Globus pallidus (tissue), 1 donor: ENCODE data around the gene HNRNPA3.
A peak's percentile ranks its signal among the peaks of the same experiment; 100 is the strongest.
"Not testable (repeated sequence)": the region's sequence is repeated elsewhere in the genome, so short reads cannot be mapped to it uniquely, and the experiment has no call there.

Experiments used
- DNase-seq: peaks from one replicate; pipeline ENCODE4 v3.0.0-alpha.2; 2015; ENCODE audit warnings: low spot score

The HNRNPA3 gene

DNA sequence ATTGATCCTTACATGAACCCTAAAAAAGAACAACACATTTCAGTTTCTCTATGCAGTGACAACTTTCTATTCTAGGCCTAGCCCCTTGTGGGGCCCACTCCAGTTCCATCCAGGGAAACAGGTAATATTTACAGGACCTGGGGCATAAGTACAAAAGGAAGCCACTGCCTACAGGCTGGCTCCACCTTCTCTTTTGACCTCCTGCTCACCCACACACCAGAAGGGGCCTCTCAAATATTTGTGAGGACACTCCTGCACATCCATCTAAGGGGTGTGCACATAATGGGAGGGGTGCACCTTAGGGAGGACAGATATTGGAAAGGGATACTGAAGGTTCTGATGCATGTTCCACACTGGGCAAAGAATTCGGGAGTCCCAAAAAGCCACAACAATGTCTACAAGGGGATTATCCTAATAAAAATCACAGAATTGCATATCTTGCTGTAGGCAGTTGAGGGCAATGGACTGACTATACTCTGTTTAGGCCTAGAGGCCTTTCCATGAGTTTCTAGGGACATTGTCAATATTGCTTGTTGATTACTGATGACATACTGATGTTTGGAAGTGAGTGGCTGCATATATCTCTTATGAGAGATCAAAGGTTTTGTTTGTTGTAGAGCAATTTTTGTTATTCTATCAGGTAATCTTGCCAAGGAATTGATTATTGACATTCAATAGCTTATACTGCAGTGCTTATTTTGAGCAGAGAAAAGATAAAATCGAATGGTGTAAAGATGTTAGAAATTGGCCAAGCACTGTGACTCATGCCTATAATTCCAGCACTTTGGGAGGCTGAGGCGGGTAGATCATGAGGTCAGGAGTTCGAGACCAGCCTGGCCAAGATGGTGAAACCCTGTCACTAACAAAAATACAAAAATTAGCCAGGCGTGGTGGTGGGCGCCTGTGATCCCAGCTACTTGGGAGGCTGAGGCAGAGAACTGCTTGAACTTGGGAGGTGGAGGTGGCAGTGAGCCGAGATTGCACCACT is 23.8 kb upstream of the HNRNPA3 start:
- DNase-seq, result no peak

DNA sequence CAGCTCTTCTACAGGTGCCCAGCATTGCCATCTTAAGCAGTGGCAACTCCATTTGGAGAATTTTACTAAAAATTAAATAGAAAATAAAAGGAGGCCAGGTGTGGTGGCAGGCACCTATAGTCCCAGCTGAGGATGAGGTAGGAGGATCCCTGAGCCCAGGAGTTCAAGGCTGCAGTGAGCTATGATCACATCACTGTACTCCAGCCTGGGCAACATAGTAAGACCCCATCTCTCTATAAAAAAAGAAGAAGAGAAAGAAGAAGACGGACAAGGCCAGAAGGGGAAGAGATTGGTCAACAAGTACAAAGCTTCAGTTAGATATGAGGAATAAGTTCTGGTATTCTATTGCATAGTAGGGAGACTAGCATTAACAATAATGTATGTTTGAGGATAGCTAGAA is 21.7 kb upstream of the HNRNPA3 start:
- no peak for DNase-seq

DNA sequence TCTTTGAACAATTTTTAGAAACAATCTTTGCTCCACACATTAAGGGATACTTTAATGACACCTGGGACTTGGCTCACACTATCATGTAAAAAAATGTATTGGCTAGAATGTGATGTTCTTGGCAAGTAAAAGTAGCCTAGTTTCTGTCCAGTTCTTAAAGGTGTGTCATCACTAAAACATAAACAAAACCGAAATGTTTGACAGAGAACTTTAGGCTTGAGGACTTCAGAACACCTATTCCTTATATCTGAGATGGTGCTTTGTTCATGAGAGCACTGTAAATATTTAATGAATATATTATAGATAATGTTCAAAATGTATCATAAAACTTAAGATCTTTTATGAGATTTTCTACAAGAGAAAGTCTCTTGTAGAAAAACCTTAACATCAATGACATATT is 19.8 kb upstream of the HNRNPA3 start:
- DNase-seq, result no peak

DNA sequence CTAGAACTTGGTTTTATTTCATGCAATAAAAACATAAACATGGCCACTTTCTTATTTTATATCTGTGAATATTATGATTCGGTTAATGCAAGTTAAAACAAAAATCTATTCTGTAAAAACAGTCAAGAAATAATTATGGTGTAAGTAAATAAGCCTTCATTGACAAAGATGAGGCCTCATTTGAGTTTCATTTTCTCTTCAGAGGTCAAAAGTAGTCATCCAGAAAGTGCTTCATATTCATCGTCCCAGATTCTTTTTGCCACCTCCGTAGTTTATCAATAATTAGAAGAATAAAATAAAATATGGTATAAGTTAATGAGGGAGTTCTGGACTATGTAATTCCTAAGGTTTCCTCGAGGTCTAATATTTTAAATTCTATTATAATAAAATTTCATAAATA is 19.4 kb upstream of the HNRNPA3 start:
- no peak for DNase-seq

DNA sequence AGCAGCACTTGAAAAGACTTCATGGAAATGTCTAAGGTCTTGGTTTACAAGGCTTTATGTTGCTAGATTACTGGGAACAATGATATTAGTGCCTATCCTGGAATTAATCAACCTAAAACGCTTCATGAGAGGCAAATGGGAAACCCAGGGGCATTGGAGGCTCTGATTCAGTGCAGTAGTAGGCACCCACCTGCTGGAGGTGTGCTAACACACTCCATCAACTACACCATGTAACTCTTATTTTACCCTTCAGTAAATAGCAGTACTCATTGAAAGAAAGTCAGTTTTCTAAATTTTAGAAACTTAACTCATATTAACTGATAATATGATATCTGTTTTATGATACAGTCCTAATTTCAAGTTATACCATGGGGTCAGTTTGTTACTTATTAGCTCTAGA is 17.4 kb upstream of the HNRNPA3 start:
- no peak for DNase-seq

DNA sequence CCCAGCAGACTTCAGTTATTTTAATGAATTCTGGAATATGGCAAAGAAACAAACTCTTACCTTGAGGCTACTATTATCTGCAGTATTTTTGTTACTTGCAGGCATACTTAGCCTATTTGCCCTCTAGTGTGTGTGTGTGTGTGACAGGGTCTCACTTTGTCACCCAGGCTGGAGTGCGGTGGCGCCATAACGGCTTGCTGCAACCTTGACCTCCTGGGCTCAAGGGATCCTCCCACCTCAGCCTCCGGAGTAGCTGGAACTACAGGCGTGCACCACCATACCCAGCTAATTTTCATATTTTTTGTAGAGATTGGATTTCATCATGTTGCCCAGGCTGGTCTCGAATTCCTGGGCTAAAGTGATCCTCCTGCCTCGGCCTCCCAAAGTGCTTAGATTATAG is 12.2 kb upstream of the HNRNPA3 start:
- not testable (repeated sequence) for DNase-seq

GRCh38 chr2:177201919-177202346 is 10.7 kb upstream of the HNRNPA3 start:
- DNase-seq, result no peak

DNA sequence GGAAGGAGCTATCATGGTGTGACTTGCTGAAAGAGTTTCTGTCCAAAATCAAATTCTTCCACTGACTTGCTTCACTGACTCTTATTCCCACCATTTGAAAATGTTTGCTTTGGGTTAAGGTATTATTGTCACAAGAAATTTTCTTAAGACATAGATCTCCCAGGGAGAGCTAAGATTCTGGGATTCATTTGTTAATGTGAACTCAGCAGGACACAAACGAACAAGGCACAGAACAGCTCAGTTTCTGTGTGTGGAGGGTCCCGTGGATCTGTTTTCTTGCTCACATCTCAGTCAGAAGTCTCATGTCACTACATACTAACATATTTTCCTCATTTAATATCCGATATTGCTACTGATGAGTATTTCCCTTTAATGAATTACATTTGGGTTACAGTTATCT is 8.2 kb upstream of the HNRNPA3 start:
- no peak for DNase-seq

GRCh38 chr2:177207101-177207500 is 5.5 kb upstream of the HNRNPA3 start:
- no peak for DNase-seq

- no peak for DNase-seq
Observed at GRCh38 chr2:177211169-177211568, 1.4 kb upstream of the HNRNPA3 start.

DNA sequence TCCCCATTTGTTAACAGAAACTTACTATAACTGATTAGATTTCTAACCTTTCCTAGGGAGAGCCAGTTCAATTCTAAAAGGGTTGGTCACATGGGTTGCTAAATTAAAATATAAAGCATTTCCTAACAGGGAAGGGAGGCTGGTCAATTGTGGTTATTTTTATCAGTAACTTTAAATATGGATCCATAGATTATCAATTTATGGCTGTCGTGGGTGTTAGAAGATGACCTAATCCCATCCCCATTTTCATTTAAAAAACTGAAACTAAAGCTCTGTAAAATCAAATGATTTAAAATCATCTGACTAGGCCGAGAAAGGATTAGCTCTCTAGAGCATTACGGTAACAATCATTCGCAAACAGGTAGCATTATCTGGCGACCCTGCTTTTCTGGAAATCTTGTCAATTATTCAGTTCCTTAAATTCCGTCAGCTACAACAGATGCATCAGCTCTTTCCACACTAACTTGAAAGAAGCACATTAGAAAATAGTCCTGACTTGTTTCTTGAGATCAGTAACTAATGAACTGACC is 953 bp upstream of the HNRNPA3 start:
- no peak for DNase-seq

- peak; percentile 83 for DNase-seq
Observed at GRCh38 chr2:177212891-177213856, 580 bp downstream of the HNRNPA3 start.

DNA sequence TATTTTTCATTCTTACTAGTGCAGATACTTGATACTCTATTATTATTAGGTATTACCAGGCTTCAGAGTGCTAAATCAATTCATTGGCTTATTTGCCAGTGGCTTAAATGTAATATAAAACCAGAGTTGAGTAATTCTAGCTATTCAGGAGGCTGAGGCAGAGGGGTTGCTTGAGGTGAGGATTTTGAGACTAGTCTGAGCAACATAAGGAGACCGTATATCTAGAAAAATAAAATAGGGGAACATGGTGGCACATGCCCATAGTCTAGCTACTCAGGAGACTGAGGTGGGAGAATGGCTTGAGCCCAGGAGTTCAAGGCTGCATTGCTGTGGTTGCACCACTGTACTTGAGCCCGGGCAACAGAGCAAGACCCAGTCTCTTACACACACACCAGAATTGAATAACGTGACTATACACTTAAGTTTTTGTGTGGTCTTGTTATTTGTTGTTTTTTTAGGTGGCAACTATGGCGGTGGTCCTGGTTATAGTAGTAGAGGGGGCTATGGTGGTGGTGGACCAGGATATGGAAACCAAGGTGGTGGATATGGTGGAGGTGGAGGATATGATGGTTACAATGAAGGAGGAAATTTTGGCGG is 4.8 kb downstream of the HNRNPA3 start:
- no peak for DNase-seq

GRCh38 chr2:177219787-177220186 is 7.2 kb downstream of the HNRNPA3 start:
- DNase-seq, result not testable (repeated sequence)

GRCh38 chr2:177221534-177221933 is 8.9 kb downstream of the HNRNPA3 start:
- DNase-seq, result no peak

GRCh38 chr2:177221970-177222369 is 9.4 kb downstream of the HNRNPA3 start:
- no peak for DNase-seq

DNA sequence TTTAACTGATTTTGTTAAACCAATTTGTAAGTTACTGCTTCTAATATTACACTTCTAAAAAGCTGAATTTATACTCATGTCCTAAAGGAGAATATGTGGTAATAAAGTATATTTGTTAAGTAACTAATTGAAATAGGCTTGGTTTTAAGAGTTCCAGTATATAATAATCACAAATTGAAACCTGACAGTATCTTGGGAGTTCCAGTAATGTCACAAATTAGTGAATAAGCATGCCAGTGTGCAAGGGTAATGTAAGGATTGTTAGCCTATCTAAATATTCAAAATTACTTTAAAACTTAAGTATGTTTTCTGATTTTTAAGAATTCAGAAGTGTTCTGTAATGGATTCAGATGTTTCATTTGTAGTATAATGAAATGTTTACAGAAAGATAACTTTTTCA is 10.8 kb downstream of the HNRNPA3 start:
- not testable (repeated sequence) for DNase-seq

DNA sequence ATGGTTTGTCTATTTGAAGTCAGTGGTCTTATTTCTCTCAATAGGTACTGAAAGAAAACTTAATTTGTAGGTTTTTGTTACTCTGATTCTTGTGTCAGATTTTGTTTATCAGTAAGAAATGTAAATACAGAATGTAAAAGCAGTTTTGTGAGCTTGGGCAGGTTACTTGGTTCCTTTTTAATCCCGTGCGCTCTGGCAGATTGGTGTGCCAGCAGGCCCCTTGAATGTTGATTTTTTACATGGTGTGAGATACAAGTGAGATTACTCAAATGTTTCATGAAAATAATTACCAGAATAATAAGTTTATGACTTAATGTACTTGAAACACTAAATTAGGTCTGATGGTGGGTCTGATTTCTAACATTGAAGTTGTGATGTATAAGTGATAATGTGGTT is 13.4 kb downstream of the HNRNPA3 start:
- no peak for DNase-seq

GRCh38 chr2:177229442-177230242 is 17.0 kb downstream of the HNRNPA3 start:
- DNase-seq, result no peak

GRCh38 chr2:177231270-177231669 is 18.7 kb downstream of the HNRNPA3 start:
- no peak for DNase-seq

DNA sequence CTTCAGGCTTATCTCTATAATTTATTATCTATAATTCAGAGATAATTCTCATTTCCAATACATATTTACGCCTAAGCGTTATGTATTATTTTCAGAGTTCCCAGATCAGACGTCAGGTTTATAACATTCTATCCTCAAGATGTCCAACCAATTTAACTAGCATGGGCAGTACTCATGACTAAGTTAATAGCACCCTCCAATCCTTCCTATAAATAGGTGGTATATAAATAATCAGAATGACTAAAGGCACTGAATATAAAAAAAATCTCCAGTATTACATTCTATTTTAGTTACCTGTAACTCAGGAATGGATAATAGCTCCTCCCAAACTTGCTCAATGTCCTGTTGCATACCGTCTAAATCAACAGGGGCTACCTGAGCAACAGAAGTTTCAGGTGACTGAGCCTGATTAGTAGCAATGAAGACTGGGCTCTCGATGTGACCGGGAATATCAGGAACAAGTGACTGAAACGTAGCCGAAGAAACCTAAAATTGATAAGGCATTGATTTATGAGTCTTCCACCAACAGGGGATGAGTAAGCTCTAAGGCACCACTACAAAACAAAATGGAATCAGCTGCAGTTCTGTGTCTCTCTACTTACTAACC is 19.6 kb downstream of the HNRNPA3 start:
- DNase-seq, result no peak
